Measurements from ENCODE around the gene ANKRD60. TPM values are rescaled to one million over a fixed set of nuclear protein-coding genes. Genes with fewer than 3 reads are reported as not detected.

Gene ANKRD60
- total RNA-seq, 2 donors from 2014 or later, result not detected

GRCh38 chr20:58271606-58272351 is 43.3 kb upstream of the ANKRD60 start:
- Histone ChIP-seq H3K4me3 (no peak overlapping the region), H3K4me1 (ENCODE audit: control insufficient read depth in 1 of 2, low read depth in 2 of 2) (no peaks in the 10 kb centered on the region), H3K9me3 (no peaks in the 10 kb centered on the region), H3K27me3 (replicated peaks; ENCODE audit: insufficient read depth) (no peaks in the 10 kb centered on the region), H3K27ac (no peak overlapping the region), H3K36me3 (peaks cover 7% of the 10 kb centered on the region)
- no peak for DNase-seq (ENCODE audit: low spot score)
- TF ChIP-seq CTCF (IDR thresholded peaks at IDR 0.05), result no peak
- no peak for ATAC-seq (ENCODE audit: insufficient number of reproducible peaks, low FRiP score, low read depth)

- Histone ChIP-seq H3K27ac (no peak overlapping the region), H3K4me3 (no peak overlapping the region), H3K36me3 (peaks cover 7% of the 10 kb centered on the region), H3K4me1 (ENCODE audit: control insufficient read depth in 1 of 2, low read depth in 2 of 2) (no peaks in the 10 kb centered on the region), H3K9me3 (no peaks in the 10 kb centered on the region), H3K27me3 (replicated peaks; ENCODE audit: insufficient read depth) (no peaks in the 10 kb centered on the region)
- no peak for TF ChIP-seq CTCF (IDR thresholded peaks at IDR 0.05)
- no peak for DNase-seq (ENCODE audit: low spot score)
- no peak for ATAC-seq (ENCODE audit: insufficient number of reproducible peaks, low FRiP score, low read depth)
Observed at GRCh38 chr20:58268936-58269619, 40.6 kb upstream of the ANKRD60 start.

GRCh38 chr20:58268421-58268821 is 40.0 kb upstream of the ANKRD60 start:
- ATAC-seq (ENCODE audit: insufficient number of reproducible peaks, low FRiP score, low read depth), result no peak
- Histone ChIP-seq H3K27me3 (replicated peaks; ENCODE audit: insufficient read depth) (no peaks in the 10 kb centered on the region), H3K4me3 (no peak overlapping the region), H3K36me3 (peaks cover 7% of the 10 kb centered on the region), H3K9me3 (no peaks in the 10 kb centered on the region), H3K4me1 (ENCODE audit: control insufficient read depth in 1 of 2, low read depth in 2 of 2) (no peaks in the 10 kb centered on the region), H3K27ac (no peak overlapping the region)
- TF ChIP-seq CTCF (IDR thresholded peaks at IDR 0.05), result no peak
- no peak for DNase-seq (ENCODE audit: low spot score)

GRCh38 chr20:58267389-58268215 is 39.1 kb upstream of the ANKRD60 start:
- DNase-seq (ENCODE audit: low spot score) (no peak), ATAC-seq (ENCODE audit: insufficient number of reproducible peaks, low FRiP score, low read depth) (no peak)
- no peaks in the 10 kb centered on the region for H3K9me3 ChIP-seq
- H3K4me3 ChIP-seq, result no peak overlapping the region
- no peaks in the 10 kb centered on the region for H3K4me1 ChIP-seq (ENCODE audit: control insufficient read depth in 1 of 2, low read depth in 2 of 2)
- peaks cover 7% of the 10 kb centered on the region for H3K36me3 ChIP-seq
- TF ChIP-seq CTCF (IDR thresholded peaks at IDR 0.05), result no peak
- no peak overlapping the region for H3K27ac ChIP-seq
- H3K27me3 ChIP-seq (replicated peaks; ENCODE audit: insufficient read depth), result no peaks in the 10 kb centered on the region

GRCh38 chr20:58264271-58264670 is 35.8 kb upstream of the ANKRD60 start:
- ATAC-seq (ENCODE audit: insufficient number of reproducible peaks, low FRiP score, low read depth) (no peak), DNase-seq (ENCODE audit: low spot score) (no peak)
- no peaks in the 10 kb centered on the region for H3K27me3 ChIP-seq (replicated peaks; ENCODE audit: insufficient read depth)
- H3K36me3 ChIP-seq, result no peaks in the 10 kb centered on the region
- H3K27ac ChIP-seq, result no peak overlapping the region
- no peak overlapping the region for H3K4me3 ChIP-seq
- H3K4me1 ChIP-seq (ENCODE audit: control insufficient read depth in 1 of 2, low read depth in 2 of 2), result no peaks in the 10 kb centered on the region
- no peak for TF ChIP-seq CTCF (IDR thresholded peaks at IDR 0.05)
- no peaks in the 10 kb centered on the region for H3K9me3 ChIP-seq

Data from thoracic aorta (tissue), 2 donors.